HEK293 (cell line): Measurements from ENCODE around the gene EXD3.

Experiments
- ATF2 ChIP-seq: fragments of 450-650 bp; formaldehyde crosslinking; IDR thresholded peaks from 2 replicates; pipeline ENCODE4 v1.5.1; 2016; ENCODE audit warnings: missing biosample characterization, missing genetic modification characterization, low read depth
- CTCF ChIP-seq: fragments of 450-650 bp; formaldehyde crosslinking; IDR thresholded peaks from 2 replicates; pipeline ENCODE4 v1.5.1; 2016; ENCODE audit warnings: missing biosample characterization, missing genetic modification characterization
- ZBTB26 ChIP-seq: fragments of 450-650 bp; formaldehyde crosslinking; optimal IDR thresholded peaks from 2 replicates; pipeline ENCODE3; 2016; ENCODE audit warnings: missing biosample characterization, mild to moderate bottlenecking, missing genetic modification characterization
- ZNF23 ChIP-seq: fragments of 450-650 bp; formaldehyde crosslinking; IDR thresholded peaks from 2 replicates; pipeline ENCODE4 v1.5.1; 2016; ENCODE audit warnings: missing biosample characterization, missing genetic modification characterization, borderline replicate concordance
- ZNF398 ChIP-seq: fragments of 450-650 bp; formaldehyde crosslinking; IDR thresholded peaks from 2 replicates; pipeline ENCODE4 v1.5.1; 2017; ENCODE audit warnings: missing biosample characterization, missing genetic modification characterization
- ZNF423 ChIP-seq: fragments of 450-650 bp; formaldehyde crosslinking; IDR thresholded peaks from 2 replicates; pipeline ENCODE4 v1.5.1; 2016; ENCODE audit warnings: missing biosample characterization, missing genetic modification characterization
- ZNF747 ChIP-seq: fragments of 450-650 bp; formaldehyde crosslinking; IDR thresholded peaks from 2 replicates; pipeline ENCODE4 v1.5.1; 2016; ENCODE audit warnings: missing biosample characterization, missing genetic modification characterization

GRCh38 chr9:137435980-137436760 is 13.2 kb upstream of the EXD3 start:
- TF ChIP-seq ZNF398 (tag by site-specific recombination) = no peak
- no peak for TF ChIP-seq ZNF423 (tag by site-specific recombination)
- no peak for TF ChIP-seq ZNF23
- TF ChIP-seq CTCF (tag by site-specific recombination) = no peak
- TF ChIP-seq ZNF747 (tag by site-specific recombination) = no peak
- no peak for TF ChIP-seq ATF2 (tag by site-specific recombination)
- TF ChIP-seq ZBTB26 (tag by site-specific recombination) = no peak
